T47D (cell line): Measurements from ENCODE around the gene PRIM2.
A peak's percentile ranks its signal among the peaks of the same experiment; 100 is the strongest.
"Not testable (repeated sequence)": the region's sequence is repeated elsewhere in the genome, so short reads cannot be mapped to it uniquely, and the experiment has no call there.

ENCODE experiments used
- DNase-seq, 2 experiments: peaks; one replicate each; pipeline versions ENCODE4 v3.0.0 to v3.0.0-alpha.2; 2011 to 2012; ENCODE audit warnings: low read depth in 1 of 2, low spot score in 1 of 2
- JUND ChIP-seq: IDR thresholded peaks from 2 replicates; pipeline ENCODE4 v1.6.1; 2012; ENCODE audit warnings: low read depth
- in situ Hi-C: cut with HindIII; loops from 2 replicates; pipeline ENCODE4 v1.10.0; 2016; ENCODE audit warnings: low sequenced_read_pairs, low pct_unique_long_range_greater_than_20kb

Gene PRIM2

GRCh38 chr6:57362340-57362739 lies 44.9 kb downstream of the PRIM2 start:
- in situ Hi-C loops, result not testable (repeated sequence)

GRCh38 chr6:57365076-57365583 lies 47.7 kb downstream of the PRIM2 start:
- in situ Hi-C loops, DNase-seq: not testable (repeated sequence)

More at GRCh38 chr6:57362340-57362739, 44.9 kb downstream of the PRIM2 start:
- DNase-seq, result not testable (repeated sequence)

- in situ Hi-C loops, DNase-seq: not testable (repeated sequence)
Observed at GRCh38 chr6:57368965-57369731, 51.7 kb downstream of the PRIM2 start.

GRCh38 chr6:57371779-57372178 lies 54.3 kb downstream of the PRIM2 start:
- peak; percentile 7 to 38 for DNase-seq
- in situ Hi-C loops, result not testable (repeated sequence)

GRCh38 chr6:57374764-57375163 lies 57.3 kb downstream of the PRIM2 start:
- DNase-seq, result not testable (repeated sequence)

GRCh38 chr6:57376083-57376482 lies 58.7 kb downstream of the PRIM2 start:
- DNase-seq, in situ Hi-C loops: not testable (repeated sequence)

More at GRCh38 chr6:57374764-57375163, 57.3 kb downstream of the PRIM2 start:
- in situ Hi-C loops, result not testable (repeated sequence)

GRCh38 chr6:57389038-57389592 lies 71.7 kb downstream of the PRIM2 start:
- in situ Hi-C loops, DNase-seq: not testable (repeated sequence)

GRCh38 chr6:57390818-57391217 lies 73.4 kb downstream of the PRIM2 start:
- DNase-seq, in situ Hi-C loops: not testable (repeated sequence)

- DNase-seq, in situ Hi-C loops: not testable (repeated sequence)
Observed at GRCh38 chr6:57392047-57392446, 74.6 kb downstream of the PRIM2 start.

GRCh38 chr6:57419341-57419740 lies 101.9 kb downstream of the PRIM2 start:
- in situ Hi-C loops, DNase-seq: not testable (repeated sequence)

GRCh38 chr6:57421503-57421902 lies 104.1 kb downstream of the PRIM2 start:
- DNase-seq, result no peak
- TF ChIP-seq JUND, result no peak

GRCh38 chr6:57423468-57423867 lies 106.0 kb downstream of the PRIM2 start:
- in situ Hi-C loops, result no loop called here
- no peak for TF ChIP-seq JUND
- no peak for DNase-seq

More at GRCh38 chr6:57421503-57421902, 104.1 kb downstream of the PRIM2 start:
- in situ Hi-C loops, result no loop called here

GRCh38 chr6:57431742-57432141 lies 114.3 kb downstream of the PRIM2 start:
- in situ Hi-C loops, result not testable (repeated sequence)

GRCh38 chr6:57432157-57432556 lies 114.7 kb downstream of the PRIM2 start:
- in situ Hi-C loops, result no loop called here
- no peak for DNase-seq
- TF ChIP-seq JUND, result no peak

More at GRCh38 chr6:57431742-57432141, 114.3 kb downstream of the PRIM2 start:
- not testable (repeated sequence) for DNase-seq
